HG03025 (cell line): Measurements from ENCODE around the gene PRRX2.

ENCODE experiments used
- ATAC-seq: cut with Tn5 transposase; IDR thresholded peaks from one replicate; pipeline ENCODE4 v1.9.1; 2021; ENCODE audit warnings: mild to moderate bottlenecking, moderate library complexity; ENCODE audit not compliant: unreplicated experiment, low FRiP score

PRRX2 gene

DNA sequence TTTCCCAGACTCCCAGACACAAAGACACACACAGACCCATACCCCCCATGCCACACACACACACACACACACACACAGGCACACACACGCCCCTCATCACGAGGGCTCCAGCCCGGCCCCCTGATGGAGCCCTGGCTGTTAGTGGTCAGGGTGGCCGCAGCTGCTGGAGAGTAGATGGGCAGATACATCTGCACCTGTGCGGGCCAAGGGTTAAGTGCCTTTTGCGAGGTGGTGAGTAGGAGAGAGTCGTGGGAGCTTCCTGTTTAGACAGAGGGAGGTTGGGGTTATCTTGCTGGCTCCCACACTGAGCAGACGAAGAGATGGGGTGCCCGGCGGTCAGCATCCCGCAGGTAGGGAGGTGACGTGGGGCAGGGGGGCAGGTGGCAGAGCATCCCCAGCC is 8.2 kb downstream of the PRRX2 start:
- no peak for ATAC-seq

DNA sequence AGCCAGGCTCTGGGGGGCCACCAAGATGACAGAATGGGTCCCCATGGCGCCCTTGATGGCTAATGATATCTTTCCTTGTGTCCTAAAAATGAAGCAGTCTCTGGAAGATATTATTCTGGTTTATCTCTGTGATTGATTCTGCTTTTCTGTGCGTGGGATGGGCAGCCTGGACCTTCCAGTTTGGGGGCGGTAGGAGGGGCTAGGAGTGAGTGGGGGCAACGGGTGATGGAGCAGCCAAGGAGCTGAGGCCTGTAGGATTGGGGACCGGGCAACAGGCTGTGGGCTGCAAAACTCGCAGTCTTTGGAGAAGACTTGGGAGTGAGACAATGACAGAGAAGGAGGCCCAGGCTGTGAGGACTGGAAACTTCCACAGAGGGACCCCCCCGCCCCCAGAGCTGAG is 8.8 kb downstream of the PRRX2 start:
- no peak for ATAC-seq

DNA sequence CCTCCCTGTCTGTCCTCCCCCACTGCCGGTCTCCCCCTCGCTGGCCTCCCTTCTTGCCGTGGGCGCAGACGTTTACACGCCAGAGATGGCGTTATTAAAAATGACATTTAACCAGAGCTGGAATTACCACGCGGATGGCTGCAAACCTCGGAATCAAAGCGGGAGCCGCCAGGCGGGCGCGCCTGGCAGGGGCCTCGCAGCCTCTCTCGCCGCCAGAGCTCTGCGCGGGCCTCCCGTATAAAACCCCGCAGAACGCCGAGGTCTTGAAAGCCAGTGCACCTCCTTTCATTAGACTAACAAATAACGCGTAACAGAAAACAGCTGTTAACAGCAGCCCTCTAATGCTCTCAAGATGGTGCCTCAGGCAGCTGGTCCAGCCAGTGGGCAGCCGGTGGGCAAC is 10.2 kb downstream of the PRRX2 start:
- ATAC-seq = no peak

DNA sequence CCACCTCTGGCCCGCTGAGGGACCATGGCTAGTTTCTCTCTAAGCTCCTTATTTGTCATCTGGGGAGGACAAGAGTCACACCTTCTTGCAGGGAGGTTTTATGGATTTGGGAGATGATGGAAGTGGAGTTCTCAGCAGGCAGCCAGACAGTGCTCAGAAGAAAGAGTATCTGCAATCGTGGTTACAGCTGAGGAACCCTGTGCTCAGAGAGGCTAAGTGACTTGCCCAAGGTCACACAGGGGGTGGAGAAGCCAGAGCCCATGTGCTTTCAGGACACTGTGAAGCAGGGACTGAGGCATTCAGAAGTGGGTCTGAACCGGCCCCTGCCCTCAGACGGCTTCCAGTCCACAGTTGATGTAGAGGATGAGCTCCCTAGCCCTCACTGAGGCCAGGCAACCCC is 10.8 kb downstream of the PRRX2 start:
- no peak for ATAC-seq

DNA sequence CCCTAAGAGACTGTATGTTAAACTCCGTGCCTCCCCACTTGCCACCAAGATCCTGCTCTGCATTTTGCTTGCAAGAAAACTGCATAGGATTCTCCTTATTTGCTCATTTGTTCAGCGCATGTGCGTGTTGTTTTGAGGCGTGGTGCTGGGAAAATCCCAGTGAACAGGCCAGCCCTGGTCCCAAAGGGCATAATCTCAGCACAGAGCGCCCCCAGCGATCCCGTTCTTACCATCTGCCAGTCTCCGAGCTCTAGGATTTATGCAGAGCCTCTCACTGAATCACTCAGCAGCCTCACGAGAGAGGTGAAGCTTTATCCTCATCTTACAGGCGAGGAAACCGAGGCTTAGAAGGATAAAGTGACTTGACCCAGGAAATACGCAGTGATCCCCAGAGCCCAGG is 11.5 kb downstream of the PRRX2 start:
- no peak for ATAC-seq

DNA sequence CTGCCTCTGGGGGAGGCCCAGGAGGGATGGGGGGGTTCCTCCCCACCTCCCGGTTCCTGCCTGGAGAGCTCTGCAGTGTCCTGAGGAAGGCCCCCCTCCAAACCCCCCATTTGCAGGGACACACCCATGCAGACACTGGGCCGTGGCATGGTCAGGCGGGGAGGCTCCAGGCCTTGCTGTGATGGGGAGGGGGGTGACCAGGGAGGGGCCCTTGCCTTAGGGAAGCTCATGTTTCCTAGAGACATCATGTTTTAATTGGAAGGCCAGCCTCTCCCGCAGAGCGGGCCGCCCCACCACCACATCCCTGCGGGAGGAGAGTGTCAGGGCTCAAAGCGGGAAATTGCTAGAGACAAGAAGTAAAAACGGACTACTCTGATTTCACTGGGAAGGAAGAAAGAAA is 12.0 kb downstream of the PRRX2 start:
- ATAC-seq = no peak

DNA sequence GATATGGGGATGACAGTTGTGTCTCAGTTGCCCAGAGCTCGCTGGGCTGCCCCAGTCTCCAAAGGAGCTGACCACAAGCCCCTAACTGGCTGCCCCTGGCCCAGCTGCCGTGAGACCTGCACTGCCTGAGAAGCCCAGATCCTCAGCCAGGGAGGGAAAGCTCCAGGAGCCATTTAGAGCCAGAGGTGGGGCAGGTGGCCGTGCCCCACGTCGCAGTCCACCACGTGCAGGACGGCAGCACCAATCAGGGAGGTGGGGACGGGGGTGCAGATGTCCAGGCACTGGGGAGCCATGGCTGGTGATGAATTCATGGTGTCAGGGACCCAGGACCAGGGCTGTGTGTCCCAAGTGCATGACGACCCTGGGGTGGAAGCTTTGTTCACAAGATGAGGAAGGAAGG is 13.4 kb downstream of the PRRX2 start:
- no peak for ATAC-seq

DNA sequence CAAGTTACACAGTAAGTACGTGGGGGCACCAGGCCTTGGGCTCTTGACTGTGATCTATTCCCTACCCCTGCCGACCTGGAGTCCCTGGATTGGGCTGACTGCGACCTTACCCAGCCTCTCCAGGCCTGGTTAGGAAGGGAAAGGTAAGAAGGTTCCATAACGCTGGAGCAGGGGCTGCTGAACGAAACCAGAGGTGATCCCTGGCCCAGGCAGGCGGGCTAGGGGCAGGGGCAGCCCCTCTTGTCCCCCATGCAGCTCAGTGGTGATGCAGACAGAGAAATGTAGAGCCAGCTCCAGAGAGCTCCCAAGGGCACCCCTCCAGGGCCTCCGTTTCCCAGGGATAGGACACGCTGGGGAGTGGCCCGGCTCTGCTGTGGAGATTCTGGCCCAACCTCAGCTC is 14.1 kb downstream of the PRRX2 start:
- ATAC-seq = no peak

DNA sequence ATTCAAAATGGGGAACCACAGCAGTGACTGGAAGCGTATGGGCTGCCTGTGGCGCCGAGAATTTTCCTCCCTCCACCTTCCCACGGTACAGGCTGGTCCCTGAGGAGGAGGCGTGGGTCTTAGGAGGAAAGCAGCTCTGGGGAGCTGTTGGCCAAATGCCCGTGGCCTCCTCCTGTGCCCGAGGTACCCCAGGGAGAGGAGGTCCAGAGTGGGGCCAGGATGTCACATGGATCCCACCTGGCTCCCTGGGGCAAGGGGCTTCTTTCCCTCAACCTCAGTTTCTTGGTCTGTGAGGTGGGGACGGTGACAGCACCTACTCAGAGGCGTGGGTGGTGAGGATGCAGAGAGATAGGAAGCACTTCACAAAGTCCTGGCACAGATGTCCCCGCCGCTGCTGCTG is 16.5 kb downstream of the PRRX2 start:
- ATAC-seq = no peak

DNA sequence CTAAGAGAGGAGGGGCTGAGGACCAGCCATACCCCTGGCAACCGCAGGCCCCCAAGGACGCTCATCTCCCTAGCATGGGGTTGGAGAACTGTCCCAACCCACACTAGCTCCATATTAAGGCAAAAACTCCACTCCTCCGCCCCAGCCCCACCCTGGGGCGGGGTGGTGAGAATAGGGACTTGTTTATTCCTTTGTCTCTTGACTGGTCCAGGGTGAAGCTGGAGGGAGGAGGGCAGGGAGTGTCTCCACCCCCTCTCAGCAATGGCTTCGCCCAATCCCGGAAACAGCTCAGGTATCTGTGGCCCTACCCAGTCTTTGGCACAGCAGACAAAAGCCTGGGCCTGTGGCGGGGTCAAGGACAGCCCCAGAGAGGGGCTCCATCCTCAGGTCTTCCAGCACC is 16.9 kb downstream of the PRRX2 start:
- no peak for ATAC-seq

DNA sequence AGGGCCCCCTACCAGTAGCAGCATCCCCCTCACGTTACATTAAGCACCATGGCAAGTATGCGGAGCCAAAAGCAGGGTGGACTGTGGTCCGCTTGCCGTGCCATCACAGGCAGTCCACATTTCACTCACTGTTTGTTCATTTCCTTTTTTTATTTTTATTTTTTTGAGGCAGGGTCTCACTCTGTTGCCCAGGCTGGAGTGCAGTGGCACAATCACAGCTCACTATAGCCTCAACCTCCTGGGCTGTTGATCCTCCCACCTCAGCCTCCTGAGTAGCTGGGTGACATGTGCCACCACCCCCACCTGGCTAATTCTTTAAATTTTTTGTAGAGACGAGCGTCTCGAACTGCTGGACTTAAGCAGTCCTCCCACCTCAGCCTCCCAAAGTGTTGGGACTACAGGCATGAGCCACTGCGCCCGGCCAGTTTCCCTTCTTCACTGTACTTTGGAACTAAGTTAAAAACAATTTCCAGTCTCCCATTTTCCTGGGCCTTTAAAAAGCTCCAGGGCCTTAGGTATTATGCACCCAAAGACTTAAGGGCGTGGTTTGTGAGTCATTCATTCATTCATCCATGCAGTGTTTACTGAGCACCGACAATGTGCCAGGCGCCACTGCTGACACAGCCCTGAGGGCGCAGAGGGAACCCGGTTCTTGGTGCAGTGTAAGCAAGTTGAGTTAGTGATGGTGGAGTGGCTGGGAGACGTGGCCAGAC is 19.9 kb downstream of the PRRX2 start:
- no peak for ATAC-seq

DNA sequence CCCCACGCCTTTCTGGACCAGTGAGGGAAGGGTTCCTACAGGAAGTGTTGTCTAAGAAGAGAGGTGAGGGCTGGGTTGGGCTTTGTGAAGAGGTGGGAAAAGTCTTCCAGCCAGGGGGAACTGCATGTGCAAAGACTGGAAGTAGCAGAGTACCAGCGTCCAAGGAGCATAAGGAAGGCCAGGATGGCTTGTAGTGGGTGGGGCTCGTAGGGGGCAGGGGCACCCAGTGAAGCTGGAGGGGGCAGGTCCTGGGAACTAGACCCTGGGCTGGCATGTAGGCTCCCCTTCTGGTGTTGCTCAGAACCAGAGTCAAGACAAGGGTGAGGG is 20.4 kb downstream of the PRRX2 start:
- ATAC-seq = no peak

DNA sequence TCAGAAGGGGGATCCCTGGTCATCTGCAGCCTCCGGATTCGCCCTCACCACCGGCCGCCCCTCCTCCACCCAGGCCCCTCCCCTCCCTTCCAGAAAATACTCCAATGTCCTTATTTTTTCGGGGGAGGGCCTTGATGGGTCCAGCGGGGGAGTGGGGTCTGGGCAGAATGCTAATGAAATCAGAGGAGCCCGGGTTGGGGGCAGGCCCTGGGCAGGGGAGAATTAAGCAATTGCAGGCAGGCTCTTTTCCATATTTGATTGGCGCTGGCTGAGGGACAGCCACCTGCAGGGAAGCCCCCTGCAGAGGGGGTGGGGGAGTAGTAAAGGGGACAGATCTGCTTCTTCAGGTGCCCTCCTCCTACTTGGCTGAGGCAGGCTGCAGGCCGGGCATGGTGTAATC is 21.3 kb downstream of the PRRX2 start:
- ATAC-seq = no peak

DNA sequence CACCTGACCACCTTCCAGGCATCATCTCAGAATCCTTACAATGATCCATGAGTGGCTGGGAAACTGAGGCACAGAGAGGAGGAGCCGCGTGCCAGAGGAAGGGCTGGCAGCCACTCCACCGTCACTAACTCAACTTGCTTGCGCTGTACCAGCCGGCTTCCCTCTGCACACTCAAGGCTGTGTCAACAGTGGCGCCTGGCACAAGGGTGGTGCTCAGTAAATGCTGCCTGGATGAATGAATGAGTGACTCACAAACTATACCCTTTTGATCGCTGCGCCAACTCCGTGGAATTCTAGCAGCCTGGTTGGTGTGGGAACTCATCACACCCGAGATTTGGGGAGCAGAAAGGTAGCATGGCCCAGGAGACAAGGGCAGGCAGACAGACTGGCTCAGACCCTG is 21.9 kb downstream of the PRRX2 start:
- no peak for ATAC-seq

DNA sequence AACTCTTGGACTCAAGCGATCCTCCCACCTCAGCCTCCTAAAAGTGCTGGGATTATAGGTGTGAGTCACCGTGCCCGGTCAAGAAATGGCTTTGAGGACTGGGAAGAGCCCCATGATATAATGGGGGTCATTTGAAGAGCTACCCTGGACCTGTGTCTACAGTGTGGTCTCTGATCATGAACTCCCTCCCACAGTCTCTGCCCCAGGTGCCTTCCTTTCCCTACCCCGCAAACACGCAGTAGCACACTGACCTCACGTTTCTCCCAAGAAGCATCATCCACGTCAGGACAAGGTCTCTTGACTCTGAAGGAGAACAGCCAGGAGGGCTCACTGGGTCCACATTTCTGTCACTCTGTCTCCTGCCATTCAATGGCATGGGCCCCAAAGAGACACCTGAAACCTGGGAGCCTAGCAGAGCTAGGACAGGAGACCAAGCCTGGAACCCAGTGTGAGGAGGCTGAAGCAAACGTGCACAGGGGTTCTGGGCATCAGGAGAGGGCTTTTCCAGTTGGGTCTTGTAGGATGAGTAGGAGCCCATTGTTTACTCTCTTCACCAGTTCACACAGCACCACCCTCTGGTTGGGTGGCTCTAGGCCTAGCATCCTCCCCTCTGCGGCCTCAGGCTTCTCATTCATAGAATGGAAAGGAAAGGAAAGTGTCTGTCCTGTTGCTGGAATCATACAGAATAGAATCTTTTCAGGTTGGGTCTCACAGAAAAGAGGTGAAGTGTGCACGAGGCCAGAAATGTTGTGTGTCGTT is 23.0 kb downstream of the PRRX2 start:
- ATAC-seq = no peak

DNA sequence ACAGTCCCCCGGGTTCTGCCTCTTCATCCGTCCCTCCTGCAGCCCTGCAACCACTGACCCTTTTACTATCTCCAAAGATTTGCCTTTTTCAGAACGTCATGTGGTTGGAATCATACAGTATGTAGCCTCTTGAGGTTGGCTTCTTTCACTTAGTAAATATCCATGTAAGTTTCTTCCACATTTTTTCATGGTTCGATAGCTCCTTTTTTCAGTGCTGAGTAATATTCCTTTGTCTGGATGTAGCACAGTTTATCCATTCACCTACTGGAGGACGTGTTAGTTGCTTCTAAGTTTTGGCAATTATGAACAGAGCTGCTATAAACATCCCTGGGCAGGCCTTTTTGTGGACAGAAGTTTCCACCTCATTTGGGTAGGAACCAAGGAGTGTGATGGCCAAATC is 27.1 kb downstream of the PRRX2 start:
- ATAC-seq = no peak

DNA sequence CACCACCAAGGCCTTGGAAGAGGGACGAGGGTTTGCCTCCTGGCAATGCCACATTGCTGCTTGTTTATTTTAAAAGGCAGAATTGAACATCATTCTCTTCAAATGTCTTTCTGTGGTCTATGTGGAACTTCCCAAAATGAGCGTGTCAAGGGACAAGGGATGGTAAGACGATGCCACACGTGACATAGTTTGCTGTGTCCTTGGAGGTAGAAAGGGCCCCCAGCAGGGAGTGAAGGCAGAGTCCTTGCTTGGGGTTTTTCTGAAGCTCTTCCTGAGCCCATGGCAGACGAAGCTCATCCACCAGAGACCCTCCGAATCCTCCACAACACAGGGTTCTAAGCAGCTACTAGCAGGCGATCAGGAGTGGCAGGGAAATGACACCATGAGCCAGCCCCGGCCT is 28.3 kb downstream of the PRRX2 start:
- ATAC-seq = no peak

DNA sequence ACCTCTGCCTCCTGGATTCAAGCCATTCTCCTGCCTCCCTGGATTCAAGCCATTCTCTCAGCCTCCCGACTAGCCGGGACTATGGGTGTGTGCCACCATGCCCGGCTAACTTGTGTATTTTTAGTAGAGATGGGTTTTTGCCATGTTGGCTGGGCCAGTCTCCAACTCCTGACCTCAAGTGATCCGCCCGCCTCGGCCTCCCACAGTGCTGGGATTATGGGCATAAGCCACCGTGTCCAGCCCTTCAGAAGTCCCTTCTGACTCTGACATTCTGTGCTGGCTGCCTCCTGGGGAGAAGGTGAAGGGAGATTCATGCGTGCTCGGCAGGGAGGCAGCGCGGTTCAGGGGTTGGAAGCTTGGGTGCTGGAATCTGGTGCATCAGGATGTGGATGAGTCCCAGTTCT is 28.8 kb downstream of the PRRX2 start:
- no peak for ATAC-seq

DNA sequence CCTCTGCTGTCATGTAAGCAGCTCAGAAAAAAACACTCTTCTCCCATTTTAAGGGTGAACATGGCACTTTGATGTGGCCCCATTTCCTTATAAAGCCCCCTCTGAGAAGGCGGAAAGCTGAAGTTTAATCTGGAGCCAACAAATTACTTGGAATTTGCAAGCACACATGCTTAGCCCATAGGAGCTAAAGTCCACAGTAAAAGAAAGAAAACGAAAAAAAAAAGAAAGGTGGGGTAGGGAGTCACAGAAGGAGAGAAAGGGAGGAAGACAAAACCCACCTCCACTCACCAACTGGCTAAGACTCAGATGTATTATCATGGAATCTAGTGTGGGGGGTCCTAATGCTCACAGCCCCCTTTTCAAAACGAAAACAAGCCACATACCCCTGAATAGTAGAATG is 30.4 kb downstream of the PRRX2 start:
- no peak for ATAC-seq

DNA sequence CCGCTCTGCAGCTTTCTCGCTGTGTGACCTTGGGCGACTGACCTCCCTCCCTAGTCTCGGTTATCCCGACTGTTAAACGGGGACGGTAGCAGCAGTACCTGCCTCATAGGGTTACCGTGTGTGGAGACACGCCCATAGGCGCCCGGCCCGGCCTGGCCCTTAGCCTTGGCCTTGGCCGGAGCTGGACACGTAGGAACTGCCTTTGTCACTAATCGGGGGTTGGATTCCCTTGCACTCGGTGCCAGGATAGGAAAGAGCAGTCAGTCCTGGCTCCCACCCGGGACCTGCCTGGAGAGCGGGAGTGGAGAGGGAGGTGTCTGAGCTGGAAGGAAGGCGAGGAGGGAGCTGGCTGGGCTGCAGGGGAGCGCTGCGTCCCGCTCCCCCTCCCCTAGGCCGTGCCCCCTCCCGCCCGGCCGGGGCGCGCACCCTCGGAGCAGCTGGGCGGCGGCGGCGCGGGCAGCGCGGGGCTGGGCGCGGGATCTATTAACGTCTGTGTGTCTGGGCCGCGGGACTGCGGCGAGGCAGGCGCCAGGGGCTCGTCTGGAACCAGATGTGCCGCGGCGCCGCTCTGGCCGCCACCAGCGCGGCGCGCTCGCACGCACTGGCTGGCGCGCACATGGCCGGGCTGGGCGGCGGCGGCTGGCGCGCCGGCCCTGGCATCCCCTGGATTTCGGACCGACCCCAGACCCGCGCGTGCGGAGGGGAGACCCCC is 31.7 kb downstream of the PRRX2 start:
- ATAC-seq = no peak

DNA sequence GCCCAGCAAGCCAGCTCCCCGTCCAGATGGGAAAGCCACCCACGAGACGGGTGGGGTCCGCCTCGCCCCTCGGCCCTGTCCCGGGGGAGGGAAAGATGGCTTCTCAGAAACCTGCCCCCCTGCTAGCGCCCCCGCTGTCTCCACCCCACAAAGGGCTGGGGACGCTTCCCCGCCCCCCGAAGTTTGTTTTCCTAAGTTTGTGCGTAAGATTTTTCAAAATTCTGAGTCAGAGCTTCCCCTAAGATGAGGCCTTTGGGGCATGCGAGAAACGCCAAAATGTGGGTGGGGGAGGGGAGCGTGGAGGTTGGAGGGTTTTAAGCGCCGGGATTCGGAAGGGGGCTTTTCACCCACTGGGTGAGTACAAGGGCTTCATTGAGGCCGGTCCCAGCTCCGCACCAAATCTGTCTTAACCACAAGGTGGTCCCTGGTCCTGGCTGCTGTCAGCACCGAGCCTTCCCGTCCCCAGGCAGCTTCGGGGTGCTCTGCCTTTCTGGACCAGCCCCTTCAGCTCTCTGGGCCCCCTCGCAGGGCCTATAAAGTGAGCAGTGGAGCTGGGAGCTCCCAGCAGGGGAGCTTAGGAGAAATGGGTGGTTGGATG is 32.3 kb downstream of the PRRX2 start:
- no peak for ATAC-seq
